ENCODE measurements around the gene IQCH. TPM values are rescaled to one million over a fixed set of nuclear protein-coding genes. Genes with fewer than 3 reads are reported as not detected.

The IQCH gene
- total RNA-seq: 4.2 and 4.7 TPM in 2 replicates

DNA sequence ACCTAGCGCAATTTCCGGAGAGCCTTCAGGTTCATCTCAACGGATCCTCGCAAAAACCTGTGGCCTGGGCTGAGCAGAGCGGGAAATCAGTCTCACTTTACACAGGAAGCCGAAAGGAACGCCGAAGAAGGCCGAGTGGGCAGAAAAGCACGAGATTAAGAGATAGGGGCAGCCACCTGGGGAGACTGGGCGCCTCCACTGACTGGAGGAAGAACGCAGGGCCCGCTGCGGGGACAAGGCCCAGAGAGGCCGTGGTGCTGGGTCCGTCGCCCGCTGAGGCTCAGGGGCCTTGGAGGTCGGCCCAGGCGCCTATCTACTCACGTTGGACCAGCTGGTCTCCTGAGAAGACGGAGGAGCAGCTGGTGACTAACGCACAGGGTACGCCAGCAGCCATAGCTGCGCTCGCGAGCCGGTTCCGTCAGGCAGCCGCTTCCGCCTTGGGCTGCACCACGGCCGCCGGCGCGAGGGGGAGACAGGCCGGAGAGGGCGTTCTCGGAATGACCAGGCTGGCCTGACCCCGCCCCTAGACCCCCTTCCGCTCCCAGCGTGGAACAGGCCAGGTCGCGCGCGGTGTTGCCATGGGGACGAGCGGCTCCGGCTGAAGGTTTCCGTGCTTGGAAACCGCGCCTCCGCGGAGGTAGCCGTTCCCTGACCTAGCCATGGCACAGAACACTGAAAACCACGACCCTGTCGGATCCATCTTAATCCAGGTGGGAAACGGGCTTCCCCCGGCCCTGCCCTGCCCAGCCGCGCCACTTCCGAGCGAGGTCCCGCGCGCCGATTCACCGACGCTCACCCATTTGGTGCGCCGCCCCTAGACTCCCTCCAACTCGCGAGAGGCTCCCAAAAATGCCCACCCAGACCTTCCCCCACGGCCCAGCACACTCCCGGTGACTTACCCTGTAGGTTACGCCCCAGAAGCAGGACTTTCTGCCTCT lies at the start of gene IQCH, which contains the start of gene AAGAB:
TSS of gene IQCH (plus strand) at position 549 of the 938 bp plus-strand sequence. CDS start at position 660, 111 bp downstream.
TSS of gene AAGAB (minus strand) at position 424 of the 938 bp plus-strand sequence. CDS start at position 394, 30 bp downstream.

DNA sequence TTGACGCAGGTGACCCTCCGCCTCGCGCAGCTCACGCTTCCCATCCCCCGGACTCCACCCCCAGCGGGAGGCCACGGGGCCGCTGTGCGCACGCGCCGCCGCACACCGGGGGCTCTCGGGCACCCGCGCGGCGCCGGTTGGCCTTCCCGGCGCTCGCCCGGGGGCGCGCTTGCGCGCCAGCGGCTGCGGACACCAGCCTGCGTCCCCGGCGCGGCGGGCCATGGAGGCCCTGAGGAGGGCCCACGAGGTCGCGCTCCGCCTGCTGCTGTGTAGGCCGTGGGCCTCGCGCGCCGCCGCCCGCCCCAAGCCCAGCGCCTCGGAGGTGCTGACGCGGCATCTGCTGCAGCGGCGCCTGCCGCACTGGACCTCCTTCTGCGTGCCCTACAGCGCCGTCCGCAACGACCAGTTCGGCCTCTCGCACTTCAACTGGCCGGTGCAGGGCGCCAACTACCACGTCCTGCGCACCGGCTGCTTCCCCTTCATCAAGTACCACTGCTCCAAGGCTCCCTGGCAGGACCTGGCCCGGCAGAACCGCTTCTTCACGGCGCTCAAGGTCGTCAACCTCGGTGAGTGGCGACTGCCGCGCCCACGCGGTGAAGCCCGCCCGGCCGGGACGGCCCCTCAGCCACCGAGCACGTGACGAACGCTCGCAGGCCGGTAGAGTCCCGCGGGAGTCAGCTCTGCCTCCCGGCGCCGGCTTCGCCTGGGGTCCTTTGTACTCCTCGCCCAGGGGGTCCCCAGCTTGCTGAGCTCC lies 266.6 kb downstream of the IQCH start, which contains the start of gene C15orf61:
TSS of gene C15orf61 (plus strand) at position 103 of the 754 bp plus-strand sequence. CDS start at position 221, 118 bp downstream.

DNA sequence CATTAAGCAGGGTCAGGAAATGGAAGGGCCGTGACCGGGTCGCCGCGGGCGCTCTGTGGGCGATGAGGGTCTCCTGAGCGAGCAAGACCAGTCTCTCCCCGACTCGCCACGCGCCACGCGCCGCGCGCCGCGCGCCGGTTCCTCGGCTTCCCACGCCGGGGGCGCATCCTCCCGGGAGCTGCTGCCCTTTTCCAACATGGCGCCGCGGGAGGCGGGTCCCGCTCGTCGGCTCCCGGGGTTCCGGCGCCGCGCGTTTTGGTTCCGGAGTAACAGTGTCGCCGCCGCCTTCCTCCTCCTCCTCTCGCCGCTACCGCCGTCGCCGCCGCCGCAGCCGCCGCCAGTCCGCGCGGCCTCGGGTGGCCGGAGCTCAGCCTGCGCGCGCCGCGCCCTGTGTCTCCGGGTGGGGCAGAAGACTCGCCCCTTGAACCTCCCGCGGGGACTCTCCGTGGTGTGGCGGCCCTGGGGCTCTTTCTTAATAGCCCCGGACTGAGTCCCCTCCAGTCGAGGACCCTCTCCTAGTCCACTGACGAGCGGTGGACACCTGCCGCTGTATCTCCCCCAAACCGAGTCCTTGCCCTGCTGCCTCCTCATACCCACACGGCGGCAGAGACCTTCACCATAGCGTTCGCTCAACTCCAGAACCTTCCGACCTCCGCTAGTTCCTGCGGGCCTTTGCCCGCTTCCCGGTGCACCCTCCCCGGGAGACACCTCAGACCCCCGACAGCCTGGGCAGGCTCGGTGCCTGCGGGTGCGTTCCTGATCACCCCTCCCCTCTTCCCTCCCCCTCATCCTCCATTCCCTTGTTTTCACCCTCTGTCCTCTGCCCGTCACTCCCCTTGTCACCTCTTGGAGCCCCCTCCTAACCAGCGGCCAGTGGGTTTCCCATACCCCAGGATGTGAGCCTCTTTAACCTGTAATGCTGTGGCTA lies 288.1 kb downstream of the IQCH start, which contains the start of gene MAP2K5:
TSS of gene MAP2K5 (plus strand) at position 284 of the 928 bp plus-strand sequence. CDS start at position 917, 633 bp downstream.

Other genes with a start within 250 kb of the IQCH start
- 43.4 and 85.0 TPM in 2 replicates for gene SMAD3, start 189.2 kb upstream of the IQCH start, total RNA-seq
- gene AAGAB, start 125 bp upstream of the IQCH start, total RNA-seq: 55.8 and 70.5 TPM in 2 replicates